Activated naive CD8-positive, alpha-beta T cell treated with anti-CD3 and anti-CD28 coated beads, Interleukin-2, amount 50 U/mL, for 16 hours (primary cell): ENCODE results near the gene ENDOD1.
"Not testable (repeated sequence)": the region's sequence is repeated elsewhere in the genome, so short reads cannot be mapped to it uniquely, and the experiment has no call there.

Source experiments
- DNase-seq: peaks from one replicate; pipeline ENCODE4 v3.0.0-alpha.2; 2020; ENCODE audit warnings: low read depth, low spot score

ENDOD1 gene

GRCh38 chr11:95103701-95104100 is 14.1 kb downstream of the ENDOD1 start:
- no peak for DNase-seq

- no peak for DNase-seq
Observed at GRCh38 chr11:95104121-95104830, 14.6 kb downstream of the ENDOD1 start.

- DNase-seq = no peak
Observed at GRCh38 chr11:95104856-95105255, 15.2 kb downstream of the ENDOD1 start.

- DNase-seq = no peak
Observed at GRCh38 chr11:95108159-95108611, 18.5 kb downstream of the ENDOD1 start.

- DNase-seq = no peak
Observed at GRCh38 chr11:95108671-95109551, 19.3 kb downstream of the ENDOD1 start.

GRCh38 chr11:95111471-95111870 is 21.8 kb downstream of the ENDOD1 start:
- DNase-seq = not testable (repeated sequence)

- no peak for DNase-seq
Observed at GRCh38 chr11:95111923-95112540, 22.4 kb downstream of the ENDOD1 start.

GRCh38 chr11:95115597-95115996 is 26.0 kb downstream of the ENDOD1 start:
- no peak for DNase-seq

GRCh38 chr11:95119361-95120060 is 29.9 kb downstream of the ENDOD1 start:
- no peak for DNase-seq

GRCh38 chr11:95121698-95122097 is 32.1 kb downstream of the ENDOD1 start:
- no peak for DNase-seq

GRCh38 chr11:95123556-95123955 is 33.9 kb downstream of the ENDOD1 start:
- no peak for DNase-seq

- DNase-seq = no peak
Observed at GRCh38 chr11:95128602-95129001, 39.0 kb downstream of the ENDOD1 start.

- DNase-seq = no peak
Observed at GRCh38 chr11:95132956-95133355, 43.3 kb downstream of the ENDOD1 start.

GRCh38 chr11:95134491-95134890 is 44.8 kb downstream of the ENDOD1 start:
- no peak for DNase-seq

GRCh38 chr11:95135155-95135554 is 45.5 kb downstream of the ENDOD1 start:
- DNase-seq = no peak

- no peak for DNase-seq
Observed at GRCh38 chr11:95135880-95136279, 46.2 kb downstream of the ENDOD1 start.

GRCh38 chr11:95136747-95137146 is 47.1 kb downstream of the ENDOD1 start:
- DNase-seq = not testable (repeated sequence)

- DNase-seq = no peak
Observed at GRCh38 chr11:95137299-95137698, 47.7 kb downstream of the ENDOD1 start.

GRCh38 chr11:95138448-95138847 is 48.8 kb downstream of the ENDOD1 start:
- DNase-seq = no peak

GRCh38 chr11:95140397-95141033 is 50.9 kb downstream of the ENDOD1 start:
- DNase-seq = no peak

- no peak for DNase-seq
Observed at GRCh38 chr11:95142431-95142830, 52.8 kb downstream of the ENDOD1 start.
